ENCODE results near the gene CST11.

DNA sequence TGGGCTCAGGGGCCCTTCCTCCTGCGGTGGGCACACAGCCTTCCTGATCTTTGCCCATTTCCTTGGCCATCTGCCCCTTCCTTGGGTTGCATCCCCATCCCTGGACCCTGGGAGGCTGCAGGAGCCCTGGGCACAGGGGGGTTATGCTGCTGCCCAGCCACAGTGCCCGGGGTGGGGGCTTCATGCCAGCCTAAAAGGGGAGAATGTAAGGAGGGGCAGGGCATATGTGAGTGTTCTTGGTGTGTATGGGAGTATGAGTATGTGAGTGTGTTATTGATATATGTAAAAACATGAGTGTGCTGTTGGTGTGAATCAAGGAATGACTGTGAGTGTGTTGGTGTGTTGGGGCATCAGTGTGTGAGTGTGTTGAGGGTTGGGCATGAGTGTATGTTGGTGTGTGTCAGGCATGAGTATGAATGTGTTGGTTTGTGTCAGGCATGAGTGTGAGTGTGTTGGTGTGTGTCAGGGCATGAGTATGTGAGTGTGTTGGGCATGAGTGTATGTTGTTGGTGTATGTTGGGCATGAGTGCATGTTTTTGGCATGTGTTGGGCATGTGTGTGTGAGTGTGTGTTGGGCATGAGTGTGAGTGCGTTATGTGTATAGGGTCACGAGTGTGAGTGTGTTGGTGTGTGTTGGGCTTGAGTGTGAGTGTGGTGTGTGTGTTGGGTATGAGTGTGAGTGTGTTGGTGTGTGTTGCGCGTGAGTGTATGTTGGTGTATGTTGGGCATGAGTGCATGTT lies 23.5 kb upstream of the CST11 start:
- TF ChIP-seq, protein P1, sequence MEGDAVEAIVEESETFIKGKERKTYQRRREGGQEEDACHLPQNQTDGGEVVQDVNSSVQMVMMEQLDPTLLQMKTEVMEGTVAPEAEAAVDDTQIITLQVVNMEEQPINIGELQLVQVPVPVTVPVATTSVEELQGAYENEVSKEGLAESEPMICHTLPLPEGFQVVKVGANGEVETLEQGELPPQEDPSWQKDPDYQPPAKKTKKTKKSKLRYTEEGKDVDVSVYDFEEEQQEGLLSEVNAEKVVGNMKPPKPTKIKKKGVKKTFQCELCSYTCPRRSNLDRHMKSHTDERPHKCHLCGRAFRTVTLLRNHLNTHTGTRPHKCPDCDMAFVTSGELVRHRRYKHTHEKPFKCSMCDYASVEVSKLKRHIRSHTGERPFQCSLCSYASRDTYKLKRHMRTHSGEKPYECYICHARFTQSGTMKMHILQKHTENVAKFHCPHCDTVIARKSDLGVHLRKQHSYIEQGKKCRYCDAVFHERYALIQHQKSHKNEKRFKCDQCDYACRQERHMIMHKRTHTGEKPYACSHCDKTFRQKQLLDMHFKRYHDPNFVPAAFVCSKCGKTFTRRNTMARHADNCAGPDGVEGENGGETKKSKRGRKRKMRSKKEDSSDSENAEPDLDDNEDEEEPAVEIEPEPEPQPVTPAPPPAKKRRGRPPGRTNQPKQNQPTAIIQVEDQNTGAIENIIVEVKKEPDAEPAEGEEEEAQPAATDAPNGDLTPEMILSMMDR (IDR thresholded peaks at IDR 0.05; ENCODE audit: low read depth, low read length, poor library complexity, severe bottlenecking) = no peak
- no peak for TF ChIP-seq EZH2phosphoT487 (IDR thresholded peaks at IDR 0.05; ENCODE audit: borderline replicate concordance, low read length)

Measured in DOHH2 (cell line).